Measurements from ENCODE around the gene EFCC1.

EFCC1 gene

GRCh38 chr3:128994581-128995546 is 6.2 kb upstream of the EFCC1 start:
- Histone ChIP-seq H3K27ac (ENCODE audit: low read depth, low read length) (no peak overlapping the region), H2AFZ (ENCODE audit: low read length, unreplicated experiment) (no peak overlapping the region), H3K27me3 (ENCODE audit: insufficient read depth, low read length) (peaks cover 63% of the 10 kb centered on the region), H3K4me3 (ENCODE audit: low read depth, low read length) (no peak overlapping the region; the same call in 1 of the 2 replicates), H3K36me3 (ENCODE audit: insufficient read depth, low read length) (no peaks in the 10 kb centered on the region), H3K4me1 (ENCODE audit: control insufficient read depth, insufficient read depth, low read length, unreplicated experiment) (peaks cover 5% of the 10 kb centered on the region), H3K79me2 (ENCODE audit: control insufficient read depth, insufficient read depth, low read length, unreplicated experiment) (no peaks in the 10 kb centered on the region)

- H3K36me3 ChIP-seq (ENCODE audit: insufficient read depth, low read length): no peaks in the 10 kb centered on the region
- H3K4me3 ChIP-seq (ENCODE audit: low read depth, low read length): no peak overlapping the region
- no peak overlapping the region for H3K27ac ChIP-seq (ENCODE audit: low read depth, low read length)
- H3K27me3 ChIP-seq (ENCODE audit: insufficient read depth, low read length): peaks cover 72% of the 10 kb centered on the region
- no peak overlapping the region for H2AFZ ChIP-seq (ENCODE audit: low read length, unreplicated experiment)
- peaks cover 5% of the 10 kb centered on the region for H3K4me1 ChIP-seq (ENCODE audit: control insufficient read depth, insufficient read depth, low read length, unreplicated experiment)
- no peaks in the 10 kb centered on the region for H3K79me2 ChIP-seq (ENCODE audit: control insufficient read depth, insufficient read depth, low read length, unreplicated experiment)
Observed at GRCh38 chr3:128995737-128996136, 5.4 kb upstream of the EFCC1 start.

- Histone ChIP-seq H3K27me3 (ENCODE audit: insufficient read depth, low read length) (peaks cover 77% of the 10 kb centered on the region), H3K36me3 (ENCODE audit: insufficient read depth, low read length) (no peaks in the 10 kb centered on the region), H2AFZ (ENCODE audit: low read length, unreplicated experiment) (no peak overlapping the region), H3K79me2 (ENCODE audit: control insufficient read depth, insufficient read depth, low read length, unreplicated experiment) (no peaks in the 10 kb centered on the region), H3K4me3 (ENCODE audit: low read depth, low read length) (no peak overlapping the region), H3K4me1 (ENCODE audit: control insufficient read depth, insufficient read depth, low read length, unreplicated experiment) (peaks cover 5% of the 10 kb centered on the region), H3K27ac (ENCODE audit: low read depth, low read length) (no peak overlapping the region)
Observed at GRCh38 chr3:128996200-128996599, 4.9 kb upstream of the EFCC1 start.

DNA sequence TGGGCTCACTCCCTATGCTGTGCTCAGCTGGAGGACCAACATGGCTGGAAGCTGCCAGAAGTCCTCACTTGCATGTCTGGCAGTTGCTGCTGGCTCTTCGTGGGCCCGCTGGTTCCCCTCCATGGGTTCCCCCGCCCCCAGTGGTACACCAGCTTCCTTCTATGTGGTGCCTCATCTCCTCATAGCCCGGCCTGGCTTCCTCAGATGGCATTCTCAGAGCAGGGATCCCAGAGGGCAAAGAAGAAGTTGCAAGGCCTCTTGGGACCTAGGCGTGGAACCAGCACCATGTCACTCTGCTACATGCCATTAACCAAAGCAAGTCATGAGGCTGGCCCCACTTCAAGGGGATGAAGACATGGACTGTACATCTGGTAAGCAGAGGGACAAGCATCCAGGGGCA is 4.4 kb upstream of the EFCC1 start:
- H3K36me3 ChIP-seq (ENCODE audit: insufficient read depth, low read length): no peaks in the 10 kb centered on the region
- H3K4me3 ChIP-seq (ENCODE audit: low read depth, low read length): no peak overlapping the region
- peaks cover 82% of the 10 kb centered on the region for H3K27me3 ChIP-seq (ENCODE audit: insufficient read depth, low read length)
- H3K27ac ChIP-seq (ENCODE audit: low read depth, low read length): no peak overlapping the region
- H2AFZ ChIP-seq (ENCODE audit: low read length, unreplicated experiment): no peak overlapping the region
- H3K79me2 ChIP-seq (ENCODE audit: control insufficient read depth, insufficient read depth, low read length, unreplicated experiment): no peaks in the 10 kb centered on the region
- peaks cover 5% of the 10 kb centered on the region for H3K4me1 ChIP-seq (ENCODE audit: control insufficient read depth, insufficient read depth, low read length, unreplicated experiment)

GRCh38 chr3:128997486-128998133 is 3.5 kb upstream of the EFCC1 start:
- H2AFZ ChIP-seq (ENCODE audit: low read length, unreplicated experiment): no peak overlapping the region
- H3K4me1 ChIP-seq (ENCODE audit: control insufficient read depth, insufficient read depth, low read length, unreplicated experiment): peaks cover 5% of the 10 kb centered on the region
- H3K79me2 ChIP-seq (ENCODE audit: control insufficient read depth, insufficient read depth, low read length, unreplicated experiment): no peaks in the 10 kb centered on the region
- H3K27ac ChIP-seq (ENCODE audit: low read depth, low read length): no peak overlapping the region
- no peaks in the 10 kb centered on the region for H3K36me3 ChIP-seq (ENCODE audit: insufficient read depth, low read length)
- H3K27me3 ChIP-seq (ENCODE audit: insufficient read depth, low read length): peaks cover 91% of the 10 kb centered on the region
- no peak overlapping the region for H3K4me3 ChIP-seq (ENCODE audit: low read depth, low read length)

GRCh38 chr3:128998561-128998960 is 2.5 kb upstream of the EFCC1 start:
- Histone ChIP-seq H2AFZ (ENCODE audit: low read length, unreplicated experiment) (no peak overlapping the region), H3K4me3 (ENCODE audit: low read depth, low read length) (no peak overlapping the region), H3K27ac (ENCODE audit: low read depth, low read length) (no peak overlapping the region), H3K79me2 (ENCODE audit: control insufficient read depth, insufficient read depth, low read length, unreplicated experiment) (no peaks in the 10 kb centered on the region), H3K4me1 (ENCODE audit: control insufficient read depth, insufficient read depth, low read length, unreplicated experiment) (peaks cover 5% of the 10 kb centered on the region), H3K27me3 (ENCODE audit: insufficient read depth, low read length) (peaks cover 92% of the 10 kb centered on the region), H3K36me3 (ENCODE audit: insufficient read depth, low read length) (no peaks in the 10 kb centered on the region)

DNA sequence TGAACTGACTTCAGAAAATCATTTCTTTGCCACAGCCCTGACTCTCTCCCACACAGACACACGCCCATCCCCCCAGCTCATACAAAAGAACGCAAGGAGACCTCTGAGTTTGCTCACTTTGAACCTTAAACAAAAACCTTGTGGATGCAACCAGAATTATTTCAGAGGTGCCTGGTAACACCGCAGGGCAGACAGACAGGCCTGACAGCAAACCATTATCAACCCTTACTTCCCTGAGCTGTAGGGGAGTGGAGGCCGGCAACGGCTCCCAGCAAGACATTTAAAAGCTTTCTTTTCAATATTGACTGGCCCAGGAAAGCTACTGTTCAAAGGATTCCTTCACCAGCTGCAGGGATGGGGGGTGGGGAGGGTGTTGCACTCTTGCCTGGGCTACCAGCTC is 2.0 kb upstream of the EFCC1 start:
- H3K4me3 ChIP-seq (ENCODE audit: low read depth, low read length): no peak overlapping the region
- no peak overlapping the region for H3K27ac ChIP-seq (ENCODE audit: low read depth, low read length)
- no peak overlapping the region for H2AFZ ChIP-seq (ENCODE audit: low read length, unreplicated experiment)
- H3K36me3 ChIP-seq (ENCODE audit: insufficient read depth, low read length): no peaks in the 10 kb centered on the region
- peaks cover 4% of the 10 kb centered on the region for H3K4me1 ChIP-seq (ENCODE audit: control insufficient read depth, insufficient read depth, low read length, unreplicated experiment)
- H3K27me3 ChIP-seq (ENCODE audit: insufficient read depth, low read length): peaks cover 89% of the 10 kb centered on the region
- H3K79me2 ChIP-seq (ENCODE audit: control insufficient read depth, insufficient read depth, low read length, unreplicated experiment): no peaks in the 10 kb centered on the region

DNA sequence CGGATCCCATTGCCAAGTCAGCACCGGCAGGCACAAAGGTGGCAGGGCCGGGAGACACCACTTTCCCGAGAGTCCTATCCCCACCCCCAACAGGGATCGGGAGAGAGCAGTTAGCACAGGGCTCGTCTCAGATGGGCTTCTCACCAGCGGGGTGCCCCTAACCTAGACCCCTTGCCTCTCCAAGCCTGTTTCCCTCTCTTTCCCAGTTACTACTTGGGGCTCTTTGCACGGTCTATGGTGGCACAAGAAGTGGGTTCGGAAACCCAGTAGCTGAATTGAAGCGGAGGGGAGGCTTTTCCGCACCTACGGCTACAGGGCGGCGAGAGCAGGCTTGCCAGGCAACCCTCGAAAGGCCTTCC is 383 bp upstream of the EFCC1 start:
- Histone ChIP-seq H3K27ac (ENCODE audit: low read depth, low read length) (no peak overlapping the region), H3K4me3 (ENCODE audit: low read depth, low read length) (peak overlapping the region; percentile 65), H2AFZ (ENCODE audit: low read length, unreplicated experiment) (no peak overlapping the region), H3K4me1 (ENCODE audit: control insufficient read depth, insufficient read depth, low read length, unreplicated experiment) (peaks cover 4% of the 10 kb centered on the region), H3K27me3 (ENCODE audit: insufficient read depth, low read length) (peaks cover 74% of the 10 kb centered on the region), H3K79me2 (ENCODE audit: control insufficient read depth, insufficient read depth, low read length, unreplicated experiment) (no peaks in the 10 kb centered on the region), H3K36me3 (ENCODE audit: insufficient read depth, low read length) (no peaks in the 10 kb centered on the region)

DNA sequence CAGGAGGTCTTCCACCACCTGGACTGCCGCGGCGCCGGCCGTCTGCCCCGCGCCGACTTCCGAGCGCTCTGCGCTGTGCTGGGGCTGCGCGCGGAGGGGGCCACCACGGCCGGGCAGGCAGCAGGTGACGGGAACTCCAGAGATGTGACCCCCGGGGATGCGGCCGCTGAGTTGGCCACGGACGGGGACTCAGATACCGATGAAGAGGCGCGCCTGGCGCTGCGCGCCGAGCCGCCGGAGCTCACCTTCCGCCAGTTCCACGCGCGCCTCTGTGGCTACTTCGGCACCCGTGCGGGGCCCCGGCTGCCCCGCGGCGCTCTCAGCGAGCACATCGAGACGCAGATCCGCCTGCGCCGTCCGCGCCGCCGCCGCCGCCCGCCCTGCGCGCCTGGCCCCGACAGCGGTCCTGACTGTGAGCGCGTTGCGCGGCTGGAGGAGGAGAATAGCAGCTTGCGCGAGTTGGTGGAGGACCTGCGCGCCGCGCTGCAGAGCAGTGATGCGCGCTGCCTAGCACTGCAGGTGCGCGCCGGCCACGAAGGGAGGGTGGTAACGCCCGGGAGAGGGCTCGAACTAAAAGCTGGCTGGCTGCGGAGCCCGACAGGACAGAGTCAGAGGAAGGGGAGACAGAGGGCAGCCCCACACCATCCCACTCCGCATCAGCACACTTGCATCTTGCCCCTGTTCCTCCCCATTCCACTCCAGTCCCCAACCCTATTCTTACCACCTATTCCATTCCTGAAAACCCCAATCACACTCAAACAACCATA is 885 bp downstream of the EFCC1 start:
- Histone ChIP-seq H3K36me3 (ENCODE audit: insufficient read depth, low read length) (no peaks in the 10 kb centered on the region), H3K27me3 (ENCODE audit: insufficient read depth, low read length) (peaks cover 64% of the 10 kb centered on the region), H3K4me1 (ENCODE audit: control insufficient read depth, insufficient read depth, low read length, unreplicated experiment) (peaks cover 6% of the 10 kb centered on the region), H2AFZ (ENCODE audit: low read length, unreplicated experiment) (peak overlapping the region; percentile 25), H3K79me2 (ENCODE audit: control insufficient read depth, insufficient read depth, low read length, unreplicated experiment) (no peaks in the 10 kb centered on the region), H3K4me3 (ENCODE audit: low read depth, low read length) (peak overlapping the region; percentile 65), H3K27ac (ENCODE audit: low read depth, low read length) (no peak overlapping the region)

Data from ACC112 (cell line).